HL-60/S4 (cell line): ENCODE data around the gene MBIP.

Experiments
- in situ Hi-C: fragments of 300-500 bp; cut with MboI; formaldehyde crosslinking; loops from 2 replicates; pipeline ENCODE4 v1.14.3; 2022; ENCODE audit warnings: low sequenced_read_pairs

Gene MBIP

GRCh38 chr14:36315159-36315853 lies 5.1 kb downstream of the MBIP start:
- in situ Hi-C loops = no loop called here

DNA sequence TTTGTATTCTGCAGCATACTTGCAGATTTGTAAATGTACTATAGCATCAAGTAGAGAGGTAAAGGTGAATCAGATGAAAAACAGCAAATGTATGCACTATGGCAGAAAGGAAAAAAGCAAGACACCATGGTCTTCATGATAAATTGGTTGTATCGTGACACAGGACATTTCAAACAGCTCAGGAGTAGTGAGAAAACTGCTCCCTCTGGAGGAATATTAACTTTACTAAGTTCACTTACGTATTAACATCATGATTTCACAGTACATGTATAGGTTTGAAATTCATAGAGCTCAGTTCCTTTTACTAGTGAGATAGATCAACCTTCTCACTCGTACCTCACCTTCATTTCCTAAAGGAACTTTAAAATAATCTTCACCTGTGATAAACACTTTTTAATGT lies 6.5 kb downstream of the MBIP start:
- in situ Hi-C loops = no loop called here

DNA sequence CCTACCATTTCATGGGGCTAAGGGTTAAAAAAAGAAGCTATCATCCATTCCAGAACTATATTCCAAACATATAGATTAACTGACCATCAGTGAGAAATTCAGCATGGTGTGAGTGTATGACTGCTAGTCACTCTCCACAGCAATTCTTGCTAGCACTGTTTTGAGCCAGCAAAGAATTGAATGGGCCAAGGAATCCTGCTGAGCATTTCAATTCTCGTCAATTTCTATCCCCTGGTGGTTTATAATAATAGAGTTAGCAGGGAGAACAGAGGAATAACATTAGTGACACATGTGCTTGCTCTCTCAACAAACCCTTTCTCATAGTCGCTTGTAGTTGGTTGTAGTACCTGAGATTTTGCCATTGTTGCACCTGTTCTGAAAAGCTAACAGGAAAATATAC lies 7.2 kb downstream of the MBIP start:
- in situ Hi-C loops = no loop called here

- in situ Hi-C loops = no loop called here
Observed at GRCh38 chr14:36306836-36307235, 13.6 kb downstream of the MBIP start.

- in situ Hi-C loops = no loop called here
Observed at GRCh38 chr14:36304895-36305294, 15.5 kb downstream of the MBIP start.

DNA sequence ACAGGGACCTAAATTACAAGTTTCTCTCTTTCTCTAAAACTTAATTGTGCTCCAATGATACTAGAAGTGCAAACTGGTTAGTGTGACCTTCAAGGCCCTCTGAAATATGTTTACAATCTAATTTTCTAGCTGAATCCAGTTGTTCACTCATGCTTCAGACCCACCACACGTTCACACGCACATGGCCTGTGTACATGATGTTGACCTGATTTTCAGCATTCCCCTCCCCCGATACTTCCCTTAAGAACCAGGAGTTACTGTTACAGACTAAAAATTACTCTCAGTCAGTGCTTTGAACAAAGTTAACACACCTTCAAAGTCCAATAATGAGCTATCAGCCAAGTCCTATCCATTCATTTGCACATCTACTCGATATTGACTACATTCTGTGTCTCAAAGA lies 16.5 kb downstream of the MBIP start:
- in situ Hi-C loops = no loop called here

DNA sequence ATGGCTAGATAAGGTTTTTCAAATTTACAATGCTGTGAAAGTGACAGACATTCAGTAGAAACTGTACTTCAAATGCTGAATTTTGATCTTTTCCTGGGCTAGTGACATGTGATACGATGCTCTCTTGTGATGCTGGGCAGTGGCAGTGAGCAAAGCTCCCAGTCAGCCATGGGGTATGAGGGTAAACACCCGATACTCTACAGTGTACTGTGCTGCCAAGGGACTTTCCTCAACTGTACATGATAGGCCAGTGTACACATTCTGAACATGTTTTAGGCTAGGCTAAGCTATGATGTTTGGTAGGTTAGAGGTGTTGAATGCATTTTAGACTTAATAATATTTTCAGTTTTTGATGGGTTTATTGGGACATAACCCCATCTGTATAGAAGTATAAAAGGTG lies 17.6 kb downstream of the MBIP start:
- in situ Hi-C loops = no loop called here

DNA sequence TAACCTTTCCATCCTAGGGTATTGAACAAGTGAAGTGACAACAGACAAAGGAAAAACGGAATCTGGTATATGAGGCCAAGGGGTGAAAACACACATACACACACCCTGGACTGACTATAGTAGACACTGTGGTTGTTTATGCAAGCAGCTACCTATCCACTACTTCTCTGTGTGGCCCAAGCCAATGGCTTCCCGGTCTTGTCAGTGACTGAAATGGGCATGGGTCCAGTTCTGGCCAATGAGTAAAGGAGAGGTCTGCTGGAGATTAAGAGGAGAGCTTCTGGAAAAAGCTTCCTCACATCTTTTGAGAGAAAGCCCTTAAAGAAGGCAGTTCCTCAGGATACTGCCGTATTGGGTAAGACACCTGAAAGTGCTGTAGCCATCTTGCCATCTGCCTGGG lies 19.3 kb downstream of the MBIP start:
- in situ Hi-C loops = no loop called here

DNA sequence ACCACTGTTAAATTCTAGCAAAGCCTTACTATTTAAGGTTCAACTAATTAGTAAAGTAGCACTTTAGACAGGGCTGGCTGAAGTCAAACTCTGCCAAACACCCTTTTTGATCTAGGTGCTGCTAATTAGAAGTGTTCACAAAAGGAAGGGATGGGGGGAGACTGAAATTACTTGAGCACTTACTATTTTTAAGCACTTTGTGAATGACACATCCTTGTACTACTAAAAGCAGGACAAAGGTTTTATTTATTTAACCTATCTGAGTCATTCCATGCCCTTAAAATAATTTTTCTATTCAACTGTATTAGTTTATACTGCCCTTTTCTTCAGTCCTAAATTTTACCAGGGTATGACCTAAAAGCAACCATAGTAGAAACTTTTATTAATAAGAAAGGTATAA lies 20.1 kb downstream of the MBIP start:
- in situ Hi-C loops = no loop called here

GRCh38 chr14:36295642-36296627 lies 24.5 kb downstream of the MBIP start:
- in situ Hi-C loops = no loop called here

GRCh38 chr14:36294543-36294942 lies 25.9 kb downstream of the MBIP start:
- in situ Hi-C loops = no loop called here

DNA sequence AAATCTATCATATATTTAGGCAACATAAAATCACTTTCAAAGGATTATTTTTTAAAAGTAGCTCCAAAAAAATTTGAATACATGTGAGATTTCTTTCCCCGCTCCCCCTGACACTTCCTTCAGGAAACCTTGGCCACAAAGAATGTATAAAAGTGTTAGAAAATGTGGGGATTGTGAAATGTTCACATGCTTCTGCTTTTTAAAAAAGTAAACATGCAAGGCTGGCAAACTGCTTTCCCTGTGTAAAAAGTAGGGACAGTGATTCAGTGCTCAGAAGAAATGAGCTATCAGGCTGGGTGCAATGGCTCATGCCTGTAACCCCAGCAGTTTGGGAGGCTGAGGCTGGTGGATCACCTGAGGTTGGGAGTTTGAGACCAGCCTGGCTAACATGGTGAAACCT lies 26.6 kb downstream of the MBIP start:
- in situ Hi-C loops = no loop called here

- in situ Hi-C loops = no loop called here
Observed at GRCh38 chr14:36289954-36290353, 30.5 kb downstream of the MBIP start.

DNA sequence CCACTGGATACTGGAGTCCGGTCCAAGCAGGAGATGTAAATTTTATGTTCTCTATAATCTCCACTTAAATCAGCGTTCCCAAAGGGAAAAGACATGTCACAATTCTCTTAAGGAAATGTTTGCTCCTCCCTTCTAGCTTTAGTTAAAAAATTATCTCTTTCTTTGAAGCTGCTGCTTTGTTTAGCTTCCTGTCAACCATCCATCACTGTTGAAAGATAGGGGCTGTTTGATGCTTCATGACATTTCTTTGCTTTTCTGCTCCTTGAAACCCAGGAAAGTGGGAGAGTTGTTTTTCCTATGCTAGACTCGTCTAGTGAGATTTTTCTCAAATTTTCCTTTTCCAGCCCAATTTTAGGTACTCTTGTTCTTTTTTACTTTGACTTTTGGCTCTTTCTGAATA lies 31.9 kb downstream of the MBIP start:
- in situ Hi-C loops = no loop called here

DNA sequence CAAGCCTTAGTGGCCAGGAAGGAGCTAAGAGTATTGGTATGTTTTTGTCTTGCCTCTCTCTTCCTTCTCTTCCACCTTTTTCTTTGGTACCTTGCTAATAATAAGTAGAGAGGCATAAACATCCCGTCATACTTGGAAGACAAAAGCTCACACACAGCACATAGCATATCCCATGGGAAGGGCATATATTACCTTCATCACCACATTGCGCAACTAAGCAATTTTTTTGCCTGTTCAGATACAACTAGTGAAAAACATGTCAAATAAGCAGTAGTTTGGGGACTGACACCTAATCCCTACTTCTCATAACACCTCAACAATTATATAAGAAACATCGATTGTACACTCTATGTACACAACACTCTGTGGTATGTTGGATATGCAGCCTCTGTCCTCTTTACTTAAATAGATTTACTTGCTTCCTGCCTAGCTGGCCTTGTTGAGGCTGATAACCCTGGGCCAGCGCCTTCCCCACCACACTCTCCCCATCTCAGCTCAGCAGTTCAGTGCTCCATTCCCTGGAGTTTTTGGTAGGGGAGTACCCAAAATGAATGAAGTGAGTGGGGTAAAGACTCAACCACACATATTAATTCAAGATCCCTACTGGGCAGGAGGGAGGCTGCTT lies 35.4 kb downstream of the MBIP start:
- in situ Hi-C loops = no loop called here

DNA sequence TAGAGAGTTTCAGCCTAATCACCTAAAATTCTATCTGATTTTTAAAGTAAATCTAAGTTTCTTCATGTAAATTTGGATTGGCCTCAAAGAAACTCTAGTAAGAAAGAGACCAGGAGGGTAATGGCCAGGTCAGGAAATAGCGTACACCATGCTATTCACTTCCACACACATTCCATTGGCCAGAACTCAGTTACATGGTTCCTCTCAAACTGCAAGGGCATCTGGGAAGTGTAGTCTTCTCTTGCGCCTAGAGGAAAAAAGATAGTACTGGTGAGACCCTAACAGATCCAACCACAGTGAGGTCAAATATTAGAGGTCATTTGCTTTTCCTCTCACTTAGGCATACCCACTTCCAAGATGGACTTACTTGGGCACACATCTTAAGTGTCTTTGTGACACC lies 39.1 kb downstream of the MBIP start:
- in situ Hi-C loops = no loop called here

DNA sequence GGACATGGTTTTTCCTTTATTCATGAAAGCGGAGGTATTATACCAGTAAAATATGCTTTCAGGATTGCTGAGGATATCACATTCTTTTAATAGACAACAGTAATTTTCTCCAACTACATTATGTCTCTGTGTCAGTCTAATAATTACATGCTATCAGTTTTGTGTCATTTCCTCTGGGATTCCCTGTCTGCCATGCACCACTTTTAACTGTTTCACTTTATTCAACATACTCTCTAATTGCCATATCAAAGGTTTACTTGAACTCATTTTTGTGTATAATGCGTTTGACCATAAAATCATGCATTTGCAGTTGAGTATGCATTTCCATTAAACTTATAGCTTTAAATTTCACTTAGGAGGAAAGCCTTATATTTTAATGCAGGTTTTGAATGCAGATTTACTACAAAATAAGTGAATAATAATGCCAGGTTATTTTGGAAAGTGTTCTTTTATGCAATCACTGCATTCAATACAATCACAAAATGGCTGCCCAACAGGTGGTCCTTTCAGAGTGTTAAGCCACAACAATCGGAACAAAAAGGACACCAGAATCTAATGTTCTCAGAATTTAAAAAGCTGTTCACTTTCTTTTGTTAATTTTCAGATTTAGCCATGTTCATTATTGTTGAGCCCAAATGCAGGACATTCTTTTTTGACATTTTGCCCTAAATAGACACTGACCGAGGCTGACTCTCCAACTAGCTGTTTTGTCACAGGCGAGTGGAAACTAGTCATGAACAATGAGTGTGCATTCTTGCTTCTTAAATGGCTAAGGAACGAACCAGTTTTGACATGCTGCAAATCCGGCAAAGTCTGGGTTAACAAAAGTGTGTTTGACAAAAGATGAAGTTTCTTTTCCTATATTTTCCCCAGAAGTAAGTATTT lies 40.9 kb downstream of the MBIP start:
- in situ Hi-C loops = no loop called here

GRCh38 chr14:36275741-36276140 lies 44.7 kb downstream of the MBIP start:
- in situ Hi-C loops = no loop called here

- in situ Hi-C loops = no loop called here
Observed at GRCh38 chr14:36271939-36272907, 48.2 kb downstream of the MBIP start.

DNA sequence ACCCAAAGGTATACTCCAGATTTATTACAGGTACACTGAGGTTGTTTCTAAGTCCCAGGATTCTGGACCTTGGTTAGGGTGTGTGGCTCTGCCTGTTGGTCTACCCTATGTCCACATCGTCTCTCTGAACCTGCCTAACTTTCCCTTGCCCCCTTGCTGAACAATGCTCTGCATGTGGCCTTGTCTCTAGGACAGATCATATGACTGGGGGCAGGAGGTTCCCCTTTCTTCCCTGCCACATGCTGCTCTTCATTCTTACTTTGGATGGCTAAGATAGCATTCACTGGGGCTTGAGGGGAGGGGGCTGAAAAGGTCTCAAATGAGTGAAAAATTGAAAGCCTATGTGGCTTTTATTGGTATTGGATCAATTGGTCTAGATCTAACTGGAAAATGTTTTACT lies 49.2 kb downstream of the MBIP start:
- in situ Hi-C loops = no loop called here
